ENCODE data around the gene SLC6A11. TPM values are rescaled to one million over a fixed set of nuclear protein-coding genes. Genes with fewer than 3 reads are reported as not detected.

SLC6A11 gene
- total and polyA plus RNA-seq, 9 of the 15 experiments (the other 6 are each of a cell fraction or from before 2014, with no cell fraction given): 0.04 TPM; not detected in 8

- TF ChIP-seq, protein P1, sequence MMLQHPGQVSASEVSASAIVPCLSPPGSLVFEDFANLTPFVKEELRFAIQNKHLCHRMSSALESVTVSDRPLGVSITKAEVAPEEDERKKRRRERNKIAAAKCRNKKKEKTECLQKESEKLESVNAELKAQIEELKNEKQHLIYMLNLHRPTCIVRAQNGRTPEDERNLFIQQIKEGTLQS (IDR thresholded peaks at IDR 0.05): no peak
- TF ChIP-seq, protein P1 (CRISPR knock-in tag; conservative IDR thresholded peaks at IDR 0.05): no peak
- no peak for TF ChIP-seq KDM2B (CRISPR knock-in tag; IDR thresholded peaks at IDR 0.05)
These were observed 18.9 kb downstream of the SLC6A11 start (continued) for GRCh38 chr3:10834951-10835350.

DNA sequence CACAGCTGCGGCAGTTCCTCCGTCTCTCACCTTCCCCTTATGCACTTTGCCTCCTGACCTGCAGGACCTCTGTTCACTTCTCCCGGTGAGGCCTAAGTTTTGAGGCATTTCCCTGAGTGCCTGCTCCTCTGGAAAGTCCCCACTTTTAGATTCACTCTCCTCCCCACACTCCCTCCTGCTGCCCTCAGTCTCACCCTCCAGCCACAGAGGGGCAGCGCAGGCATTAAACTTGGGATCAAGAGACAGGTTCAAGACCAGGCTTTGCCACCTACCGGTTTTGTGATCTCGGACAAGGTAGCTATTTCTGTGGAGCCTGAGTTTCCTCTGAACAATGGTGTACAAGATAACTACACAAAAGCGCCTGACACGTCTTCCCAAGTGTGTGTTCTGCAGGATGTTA lies 19.4 kb downstream of the SLC6A11 start:
- no TSS peak for BruUV-seq (replicated peaks)
- no peak for DNase-seq (ENCODE audit: extremely low read depth in 1 of 4, low spot score in 3 of 4)
- Histone ChIP-seq H4K20me1 (replicated peaks; ENCODE audit: control insufficient read depth, insufficient read depth, low read length) (no peaks in the 10 kb centered on the region; the same call in 1 of the 2 replicates), H3K79me2 (ENCODE audit: control insufficient read depth, insufficient read depth, low read length) (no peaks in the 10 kb centered on the region), H3K9me1 (ENCODE audit: control insufficient read depth, insufficient read depth, low read length) (peaks cover 2% of the 10 kb centered on the region), H3K36me3 (ENCODE audit: control insufficient read depth, insufficient read depth, low read length) (no peaks in the 10 kb centered on the region), H3K9me3 (replicated peaks; ENCODE audit: control insufficient read depth, insufficient read depth, low read depth, low read length) (no peaks in the 10 kb centered on the region), H3K27me3 (ENCODE audit: control insufficient read depth in 2 of 2, insufficient read depth in 2 of 2, low read length in 2 of 2) (peaks cover 11 to 31% of the 10 kb centered on the region in 2 experiments; a peak in 4 of 5 replicates), H3K4me1 (replicated peaks in 1 of 2; ENCODE audit: control insufficient read depth in 2 of 2, insufficient read depth in 2 of 2, low read length in 2 of 2) (no peaks in the 10 kb centered on the region), H2AFZ (ENCODE audit: low read depth, low read length) (no peak overlapping the region), H3K27ac (ENCODE audit: extremely low read depth, low read depth, low read length) (no peak overlapping the region), H3K9ac (ENCODE audit: insufficient read depth in 1 of 2, low read depth in 2 of 2, low read length in 2 of 2) (no peak overlapping the region), H3K4me2 (ENCODE audit: insufficient read depth, low read length) (no peak overlapping the region), H3K4me3 (no peak overlapping the region)
- POLR2A ChIA-PET: no interaction called here
- no peak for FAIRE-seq
- TF ChIP-seq CTCF (IDR thresholded peaks at IDR 0.05 in 2 of 3, conservative IDR thresholded peaks at IDR 0.05 in 1 of 3; ENCODE audit: insufficient read depth in 2 of 3, low read depth in 1 of 3, low read length in 3 of 3): 0 out of 6 replicates have a peak, but pooled peaks of 1 of the 3 experiments have one; percentile 6
- no peak for TF ChIP-seq CBX1 (IDR thresholded peaks at IDR 0.05; ENCODE audit: low read depth)
- intact Hi-C loops (cut with micrococcal nuclease) (no loop called here), in situ Hi-C loops (cut with MboI) (no loop called here)
- CTCF ChIA-PET (ENCODE audit: low intra/inter-chr PET ratio): no interaction called here
- ATAC-seq: no peak
- WGBS (ENCODE audit: insufficient coverage, low coverage, missing lambda C conversion rate): 4% methylated on average over 8 of the region's 8 CpGs

Measured in K562 (cell line).